Measurements from ENCODE around the gene AHSP. TPM values are rescaled to one million over a fixed set of nuclear protein-coding genes. Genes with fewer than 3 reads are reported as not detected.
"Not testable (repeated sequence)": the region's sequence is repeated elsewhere in the genome, so short reads cannot be mapped to it uniquely, and the experiment has no call there.

Gene AHSP, protein sequence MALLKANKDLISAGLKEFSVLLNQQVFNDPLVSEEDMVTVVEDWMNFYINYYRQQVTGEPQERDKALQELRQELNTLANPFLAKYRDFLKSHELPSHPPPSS
- total RNA-seq = not detected in 2 replicates

DNA sequence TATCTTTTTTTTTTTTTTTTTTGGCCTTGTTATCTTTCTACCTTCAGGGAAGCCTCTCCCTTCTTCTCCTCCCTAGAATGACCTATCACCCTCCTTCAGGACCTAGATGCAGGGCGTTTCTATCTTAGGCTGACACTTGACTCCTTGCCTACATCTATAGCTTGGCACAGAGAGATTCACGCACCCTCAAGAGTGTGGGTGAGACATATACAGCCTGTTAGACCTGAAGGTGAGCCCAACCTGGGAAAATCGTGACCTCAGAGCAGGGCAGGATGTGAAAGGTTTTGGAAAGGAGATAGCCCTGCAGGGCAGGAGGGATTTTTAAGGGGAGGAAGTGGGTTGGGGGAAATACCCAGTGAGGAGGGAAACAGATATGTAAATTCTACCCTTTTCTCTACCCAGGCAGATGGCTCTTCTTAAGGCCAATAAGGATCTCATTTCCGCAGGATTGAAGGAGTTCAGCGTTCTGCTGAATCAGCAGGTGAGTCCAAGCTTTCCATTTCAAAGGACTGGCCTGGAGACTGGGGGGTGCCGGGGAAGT lies at the start of gene AHSP:
Gene AHSP, plus strand, starts transcription at position 167 of the 541 bp plus-strand sequence. Its CDS starts 240 bp downstream, at position 407.
- no peak for DNase-seq (ENCODE audit: low read depth)

DNA sequence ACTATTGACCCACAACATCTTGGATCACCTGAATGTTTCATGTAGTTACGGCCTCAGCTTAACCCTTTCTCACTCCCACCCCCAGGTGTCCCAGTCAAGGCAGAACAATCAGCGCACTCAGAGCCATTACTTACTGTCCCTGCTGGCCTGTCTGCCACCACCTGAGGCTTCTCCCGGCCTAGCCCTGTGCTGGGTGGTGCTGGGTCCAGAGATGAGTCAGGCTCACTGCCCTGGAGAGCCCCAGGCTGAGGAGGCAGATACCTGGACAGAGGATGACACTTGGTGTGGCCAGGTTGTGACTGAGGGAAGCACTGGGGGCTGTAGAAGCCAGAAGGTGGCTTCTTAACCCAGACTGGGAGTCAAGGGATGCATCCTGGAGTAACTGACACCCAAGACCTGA lies 48.7 kb upstream of the AHSP start:
- DNase-seq (ENCODE audit: low read depth) = no peak

DNA sequence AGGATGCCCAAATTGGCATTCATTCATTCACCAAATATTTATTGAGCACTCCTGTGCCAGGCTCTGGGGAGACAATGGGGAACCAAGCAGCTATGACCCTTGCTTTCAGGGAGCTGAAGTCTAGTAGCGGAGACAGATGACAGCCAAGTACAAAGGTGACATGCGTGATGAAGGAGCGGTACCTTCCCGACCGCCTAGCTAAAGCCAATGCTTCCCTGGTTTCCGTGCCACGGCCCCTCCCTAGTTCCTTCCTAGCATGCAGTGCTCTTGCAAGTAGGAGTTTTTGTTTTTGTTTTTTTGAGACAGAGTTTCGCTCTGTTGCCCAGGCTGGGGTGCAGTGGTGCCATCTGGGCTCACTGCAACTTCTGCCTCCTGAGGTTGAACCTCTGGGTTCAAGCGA lies 47.9 kb upstream of the AHSP start:
- DNase-seq (ENCODE audit: low read depth) = no peak

DNA sequence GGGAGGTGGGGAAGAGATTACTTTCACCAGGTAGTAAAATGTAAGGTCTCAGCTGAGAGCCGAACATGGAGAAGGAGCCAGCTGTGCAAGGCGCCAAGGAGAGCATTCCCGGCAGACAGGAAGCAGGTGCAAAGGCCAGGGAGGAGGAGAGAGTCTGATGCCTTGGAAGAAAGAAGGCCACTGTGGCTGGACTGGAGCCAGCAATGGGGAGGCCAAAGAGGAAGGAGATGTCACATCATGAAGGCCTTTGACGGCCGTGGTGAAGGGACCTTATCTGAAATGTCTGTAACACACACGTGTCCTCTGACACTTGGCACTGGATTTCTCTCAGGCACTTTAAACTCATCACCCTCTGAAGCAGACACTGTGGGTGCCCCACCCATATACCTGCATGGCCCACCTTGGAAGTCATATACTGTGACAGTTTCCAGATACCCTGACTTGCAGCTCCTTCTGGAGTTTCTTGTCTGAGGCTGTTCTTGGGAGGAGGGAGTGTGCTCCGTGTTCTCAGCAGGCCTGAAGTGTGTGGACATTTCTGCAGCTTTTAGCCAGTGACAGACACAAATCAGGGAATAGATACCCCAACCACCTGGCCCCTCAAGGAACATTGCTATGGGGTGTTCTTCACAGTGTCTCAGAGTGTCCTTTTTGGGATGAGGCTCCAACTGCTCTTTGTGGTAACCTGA lies 46.7 kb upstream of the AHSP start:
- DNase-seq (ENCODE audit: low read depth) = no peak

DNA sequence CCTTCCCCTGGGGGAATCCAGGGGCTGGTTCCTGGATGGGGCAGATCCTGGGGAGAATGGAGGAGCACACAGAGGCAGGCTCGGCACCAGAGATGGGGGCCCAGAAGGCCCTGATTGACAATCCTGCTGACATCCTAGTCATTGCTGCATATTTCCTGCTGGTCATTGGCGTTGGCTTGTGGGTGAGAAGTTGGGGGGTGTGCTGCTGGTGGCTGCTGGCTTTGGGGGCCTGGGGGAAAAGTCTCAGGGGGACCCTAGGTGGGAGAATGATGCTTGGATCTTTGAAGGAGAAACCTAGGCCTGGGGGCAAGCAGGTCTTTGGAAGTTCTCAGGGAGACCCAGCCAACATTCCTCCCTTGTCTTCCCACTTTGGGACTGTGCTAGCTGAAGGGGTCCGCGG lies 44.6 kb upstream of the AHSP start, which contains the start of gene SLC5A2:
Gene SLC5A2, plus strand, starts transcription at position 43 of the 400 bp plus-strand sequence. Its CDS starts 14 bp downstream, at position 57.
- no peak for DNase-seq (ENCODE audit: low read depth)

DNA sequence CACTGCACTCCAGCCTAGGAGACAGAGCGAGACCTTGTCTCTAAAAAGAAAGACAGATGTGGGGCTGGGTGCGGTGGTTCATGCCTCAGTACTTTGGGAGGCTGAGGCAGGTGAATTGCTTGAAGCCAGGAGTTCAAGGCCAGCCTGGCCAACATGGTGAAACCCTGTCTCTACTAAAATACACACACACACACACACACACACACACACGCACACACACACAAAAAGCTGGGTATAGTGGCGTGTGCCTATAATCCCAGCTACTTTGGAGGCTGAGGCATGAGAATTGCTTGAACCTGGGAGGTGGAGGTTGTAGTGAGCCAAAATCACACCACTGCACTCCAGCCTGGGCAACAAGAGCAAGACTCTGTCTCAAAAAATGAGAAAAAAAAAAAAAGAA lies 43.7 kb upstream of the AHSP start:
- DNase-seq (ENCODE audit: low read depth) = not testable (repeated sequence)

DNA sequence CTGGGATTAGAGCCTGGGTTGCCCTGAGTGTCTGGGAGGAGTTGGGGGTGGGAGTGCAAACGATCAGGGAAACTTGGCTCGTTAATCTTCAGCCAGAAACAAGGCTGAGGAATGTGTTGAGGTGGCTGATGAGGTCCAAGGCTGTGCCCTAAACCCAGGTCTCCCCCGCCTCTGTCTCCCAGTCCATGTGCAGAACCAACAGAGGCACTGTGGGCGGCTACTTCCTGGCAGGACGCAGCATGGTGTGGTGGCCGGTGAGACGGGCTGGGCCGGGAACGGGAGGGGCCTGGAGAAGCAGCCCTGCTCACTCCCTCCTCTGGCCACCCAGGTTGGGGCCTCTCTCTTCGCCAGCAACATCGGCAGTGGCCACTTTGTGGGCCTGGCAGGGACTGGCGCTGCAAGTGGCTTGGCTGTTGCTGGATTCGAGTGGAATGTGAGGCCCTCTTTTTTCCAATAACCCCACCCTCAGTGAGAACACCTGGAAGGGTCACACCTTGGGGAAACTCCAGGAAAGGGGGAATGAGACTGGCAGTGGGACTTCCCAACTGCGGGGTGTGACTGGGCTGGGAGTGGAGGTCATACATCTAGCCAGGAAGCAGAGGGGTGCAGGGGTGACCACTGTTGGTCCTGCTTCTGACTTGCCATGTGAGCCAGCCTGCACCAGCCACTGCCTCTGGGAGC lies 43.1 kb upstream of the AHSP start:
- peak; percentile 91 for DNase-seq (ENCODE audit: low read depth)

DNA sequence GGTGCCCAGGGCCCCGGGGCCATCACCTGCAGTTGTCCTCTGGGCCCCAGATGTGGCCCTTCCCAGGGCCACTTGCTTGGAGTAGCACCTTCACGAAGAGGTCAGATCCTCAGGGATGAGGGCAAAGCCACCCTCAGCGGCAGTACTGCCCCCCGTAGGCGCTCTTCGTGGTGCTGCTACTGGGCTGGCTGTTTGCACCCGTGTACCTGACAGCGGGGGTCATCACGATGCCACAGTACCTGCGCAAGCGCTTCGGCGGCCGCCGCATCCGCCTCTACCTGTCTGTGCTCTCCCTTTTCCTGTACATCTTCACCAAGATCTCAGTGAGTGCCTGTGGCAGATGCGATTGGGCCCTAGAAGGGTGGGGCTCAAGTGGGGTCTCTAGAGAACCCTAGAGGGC lies 42.1 kb upstream of the AHSP start:
- no peak for DNase-seq (ENCODE audit: low read depth)

DNA sequence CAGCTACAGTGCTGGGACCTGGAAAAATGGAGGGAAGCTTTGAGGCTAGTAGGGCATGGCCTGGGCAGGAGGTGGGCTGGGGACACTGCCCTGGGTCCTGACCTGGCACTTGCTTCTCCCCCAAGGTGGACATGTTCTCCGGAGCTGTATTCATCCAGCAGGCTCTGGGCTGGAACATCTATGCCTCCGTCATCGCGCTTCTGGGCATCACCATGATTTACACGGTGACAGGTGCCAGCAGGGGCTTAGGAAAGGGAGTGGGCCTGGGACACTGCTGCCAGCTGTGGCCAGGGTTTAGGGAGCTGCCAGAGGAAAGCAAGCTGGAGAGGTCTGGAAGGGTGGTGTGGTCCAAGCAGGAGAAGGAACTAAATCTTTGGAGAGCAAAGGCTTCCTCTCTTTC lies 41.7 kb upstream of the AHSP start:
- no peak for DNase-seq (ENCODE audit: low read depth)

DNA sequence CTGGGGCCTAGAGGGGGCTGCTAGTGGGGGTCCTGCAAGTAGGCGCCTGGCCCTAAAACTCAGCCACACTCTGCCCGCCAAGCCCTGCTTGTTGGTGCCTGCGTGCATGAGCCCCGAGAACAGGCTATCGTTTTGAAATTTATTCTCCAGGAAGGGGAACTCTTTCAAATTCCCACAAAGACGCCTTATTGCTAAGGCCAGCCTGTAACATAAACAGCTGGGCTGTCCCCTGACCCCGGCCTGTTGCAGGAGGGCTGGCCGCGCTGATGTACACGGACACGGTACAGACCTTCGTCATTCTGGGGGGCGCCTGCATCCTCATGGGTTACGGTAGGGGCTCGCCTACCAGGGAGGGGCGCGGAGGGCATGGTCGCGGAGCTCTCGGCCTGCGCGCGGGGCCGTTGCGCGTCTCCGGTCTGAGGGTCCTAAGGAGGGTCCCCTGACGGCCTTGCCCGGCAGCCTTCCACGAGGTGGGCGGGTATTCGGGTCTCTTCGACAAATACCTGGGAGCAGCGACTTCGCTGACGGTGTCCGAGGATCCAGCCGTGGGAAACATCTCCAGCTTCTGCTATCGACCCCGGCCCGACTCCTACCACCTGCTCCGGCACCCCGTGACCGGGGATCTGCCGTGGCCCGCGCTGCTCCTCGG lies 40.5 kb upstream of the AHSP start:
- no peak for DNase-seq (ENCODE audit: low read depth)

DNA sequence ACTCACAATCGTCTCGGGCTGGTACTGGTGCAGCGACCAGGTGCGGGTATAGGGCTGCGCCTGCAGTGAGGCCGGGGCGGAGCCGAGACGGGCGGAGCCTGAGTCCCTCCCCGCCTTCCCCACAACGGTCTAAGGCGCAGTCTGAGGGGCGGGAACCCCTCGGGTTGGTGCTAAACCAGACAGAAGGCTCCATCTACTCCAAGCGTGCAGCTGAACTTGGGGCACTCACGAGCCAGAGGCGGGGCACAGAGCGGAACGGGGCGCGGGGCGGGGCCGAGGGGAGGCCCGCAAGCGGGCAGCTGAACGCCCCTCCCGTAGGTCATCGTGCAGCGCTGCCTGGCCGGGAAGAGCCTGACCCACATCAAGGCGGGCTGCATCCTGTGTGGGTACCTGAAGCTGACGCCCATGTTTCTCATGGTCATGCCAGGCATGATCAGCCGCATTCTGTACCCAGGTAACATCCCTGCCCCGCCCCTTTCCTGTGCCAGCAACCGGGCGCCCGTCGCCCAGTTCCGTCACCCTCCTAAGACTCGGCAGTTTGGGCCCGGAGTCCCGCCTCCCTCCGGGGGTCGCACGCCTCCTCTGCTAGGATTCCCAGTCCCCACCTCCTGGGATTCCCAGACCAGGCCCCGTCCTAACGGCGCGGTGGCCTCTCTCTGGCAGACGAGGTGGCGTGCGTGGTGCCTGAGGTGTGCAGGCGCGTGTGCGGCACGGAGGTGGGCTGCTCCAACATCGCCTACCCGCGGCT lies 39.8 kb upstream of the AHSP start:
- no peak for DNase-seq (ENCODE audit: low read depth)

DNA sequence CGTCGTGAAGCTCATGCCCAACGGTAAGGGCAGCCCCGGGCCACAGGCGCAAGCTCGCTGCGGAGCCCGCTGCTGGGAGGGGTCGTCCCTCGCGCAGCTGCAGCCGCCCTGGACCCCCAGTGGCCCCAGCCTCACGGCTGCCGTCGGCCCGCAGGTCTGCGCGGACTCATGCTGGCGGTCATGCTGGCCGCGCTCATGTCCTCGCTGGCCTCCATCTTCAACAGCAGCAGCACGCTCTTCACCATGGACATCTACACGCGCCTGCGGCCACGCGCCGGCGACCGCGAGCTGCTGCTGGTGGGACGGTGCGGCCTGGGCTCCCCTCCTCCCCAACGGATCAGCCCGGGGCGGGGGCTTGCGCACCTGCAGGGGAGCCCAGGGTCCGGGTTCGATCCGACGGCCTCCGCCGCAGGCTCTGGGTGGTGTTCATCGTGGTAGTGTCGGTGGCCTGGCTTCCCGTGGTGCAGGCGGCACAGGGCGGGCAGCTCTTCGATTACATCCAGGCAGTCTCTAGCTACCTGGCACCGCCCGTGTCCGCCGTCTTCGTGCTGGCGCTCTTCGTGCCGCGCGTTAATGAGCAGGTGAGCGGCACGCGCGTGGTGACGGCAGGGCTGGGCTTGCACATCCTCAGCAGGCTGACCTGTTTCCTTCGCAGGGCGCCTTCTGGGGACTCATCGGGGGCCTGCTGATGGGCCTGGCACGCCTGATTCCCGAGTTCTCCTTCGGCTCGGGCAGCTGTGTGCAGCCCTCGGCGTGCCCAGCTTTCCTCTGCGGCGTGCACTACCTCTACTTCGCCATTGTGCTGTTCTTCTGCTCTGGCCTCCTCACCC lies 39.0 kb upstream of the AHSP start:
- no peak for DNase-seq (ENCODE audit: low read depth)

DNA sequence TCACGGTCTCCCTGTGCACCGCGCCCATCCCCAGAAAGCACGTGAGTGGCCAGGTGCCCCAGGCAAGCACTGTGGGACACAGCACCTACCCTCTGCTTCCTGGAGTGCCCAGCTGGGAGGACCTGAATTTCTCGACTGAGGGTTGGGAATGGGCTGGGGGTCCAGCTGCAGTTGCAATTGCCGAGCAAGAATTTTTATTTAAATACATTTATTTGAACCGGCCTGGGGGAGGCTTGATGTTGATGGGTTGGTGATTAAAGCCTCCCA lies 38.5 kb upstream of the AHSP start:
- no peak for DNase-seq (ENCODE audit: low read depth)

DNA sequence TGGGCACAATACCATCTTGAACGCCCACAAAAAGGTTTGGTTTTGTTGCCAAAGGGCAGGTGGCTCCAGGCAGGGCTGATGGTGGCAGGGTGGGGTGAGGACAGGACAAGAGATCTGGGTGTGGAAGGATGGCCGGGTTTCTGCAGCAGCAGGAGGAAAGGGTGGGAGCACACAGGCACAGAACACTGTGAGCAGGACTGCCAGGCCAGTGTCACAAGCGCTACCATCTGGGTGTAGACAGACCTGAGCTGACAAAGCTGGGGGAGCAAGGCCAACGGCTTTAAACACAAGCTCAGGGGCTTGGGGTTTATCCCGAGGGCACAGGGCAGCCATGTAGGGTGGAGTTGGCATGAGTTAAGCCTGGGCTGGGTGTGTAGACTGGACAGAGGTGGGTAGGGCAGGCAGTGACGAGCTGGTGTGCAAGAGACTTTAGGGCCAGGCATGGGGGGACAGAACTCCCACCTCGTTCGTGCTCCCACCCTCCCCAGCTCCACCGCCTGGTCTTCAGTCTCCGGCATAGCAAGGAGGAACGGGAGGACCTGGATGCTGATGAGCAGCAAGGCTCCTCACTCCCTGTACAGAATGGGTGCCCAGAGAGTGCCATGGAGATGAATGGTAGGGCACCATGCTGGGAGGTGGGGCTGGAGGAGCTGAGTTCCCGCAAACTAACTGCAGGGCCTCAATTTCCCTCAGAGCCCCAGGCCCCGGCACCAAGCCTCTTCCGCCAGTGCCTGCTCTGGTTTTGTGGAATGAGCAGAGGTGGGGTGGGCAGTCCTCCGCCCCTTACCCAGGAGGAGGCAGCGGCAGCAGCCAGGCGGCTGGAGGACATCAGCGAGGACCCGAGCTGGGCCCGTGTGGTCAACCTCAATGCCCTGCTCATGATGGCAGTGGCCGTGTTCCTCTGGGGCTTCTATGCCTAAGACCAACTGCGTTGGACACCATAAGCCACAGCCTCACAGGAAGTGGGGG lies 37.8 kb upstream of the AHSP start:
- no peak for DNase-seq (ENCODE audit: low read depth)

DNA sequence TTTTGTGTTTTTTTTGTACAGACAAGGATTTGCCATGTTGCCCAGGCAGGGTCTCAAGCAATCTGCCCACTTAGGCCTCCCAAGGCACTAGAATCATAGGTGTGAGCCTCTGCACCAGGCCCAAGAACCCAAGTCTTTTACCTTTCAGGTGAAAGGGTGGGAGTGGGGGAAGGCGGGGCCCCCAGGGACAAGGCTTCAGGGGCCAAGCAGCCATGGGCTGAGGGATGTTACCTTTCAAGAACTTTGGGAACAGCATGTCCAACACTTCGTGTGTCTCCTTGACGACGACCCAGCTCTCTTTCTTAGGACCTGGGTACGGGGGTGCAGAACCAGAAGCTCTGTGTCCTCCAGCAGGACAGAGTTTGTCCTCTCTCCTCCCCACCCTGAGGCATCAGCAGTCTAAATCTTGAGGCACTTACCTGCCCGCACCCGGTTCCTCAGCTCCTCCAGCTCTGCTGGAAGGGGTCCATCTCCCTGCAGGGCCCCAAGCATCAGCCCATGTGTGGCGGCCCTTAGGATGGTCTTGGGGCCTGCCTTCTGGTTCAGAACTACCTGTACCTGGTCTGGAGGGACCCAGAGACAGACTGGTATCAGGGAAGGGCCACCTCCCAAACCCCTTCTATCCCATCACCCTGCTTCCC lies 35.8 kb upstream of the AHSP start:
- DNase-seq (ENCODE audit: low read depth) = no peak

DNA sequence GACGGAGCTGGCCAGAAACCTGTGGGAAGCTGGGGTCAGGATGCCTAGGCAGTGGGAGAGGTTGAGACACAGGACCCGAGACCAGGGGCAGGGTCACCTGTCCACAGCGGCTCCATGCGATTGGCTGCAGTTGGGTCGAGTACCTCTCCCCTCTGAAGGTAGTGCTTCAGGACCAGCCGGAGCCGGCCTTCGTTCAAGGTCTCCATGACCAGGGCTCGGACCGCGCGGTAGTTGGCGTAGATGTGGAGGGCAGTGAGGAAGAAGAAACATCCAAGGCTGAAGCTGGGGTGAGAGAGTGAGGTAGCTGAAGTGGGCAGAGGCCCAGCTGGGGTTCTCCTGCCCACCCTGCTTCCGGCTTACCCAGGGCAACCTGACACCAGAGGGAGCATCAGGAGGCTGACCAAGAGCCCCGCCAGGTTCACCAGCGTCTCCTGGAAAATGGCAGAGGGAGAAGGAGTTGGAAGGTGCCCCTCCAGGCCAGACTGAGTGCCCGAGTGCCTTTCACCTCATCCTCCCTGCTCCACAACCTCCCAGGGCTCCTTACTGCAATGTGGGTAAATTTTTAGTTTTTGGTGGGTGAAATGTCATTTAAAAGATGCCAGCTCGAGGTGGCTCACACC lies 34.1 kb upstream of the AHSP start:
- DNase-seq (ENCODE audit: low read depth) = no peak

DNA sequence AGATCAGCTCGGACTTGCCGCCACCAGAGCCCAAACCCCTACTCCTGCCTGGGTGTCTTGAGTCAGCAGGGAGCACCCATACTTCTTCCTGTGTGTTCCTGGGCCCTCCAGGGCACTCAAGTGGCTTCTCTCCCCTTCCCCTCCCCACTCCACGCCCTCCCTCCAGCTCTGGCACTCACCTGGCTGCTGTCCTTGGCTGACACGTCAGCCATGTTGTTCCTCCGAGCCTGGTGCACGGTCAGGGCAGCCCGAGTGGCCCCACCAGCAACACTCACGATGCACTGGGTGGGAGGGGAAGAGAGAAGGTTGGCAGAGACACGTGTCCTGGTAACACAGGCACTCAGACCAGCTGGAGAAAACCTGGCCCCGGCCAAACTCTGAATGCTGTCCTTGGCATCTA lies 31.0 kb upstream of the AHSP start:
- DNase-seq (ENCODE audit: low read depth) = no peak

DNA sequence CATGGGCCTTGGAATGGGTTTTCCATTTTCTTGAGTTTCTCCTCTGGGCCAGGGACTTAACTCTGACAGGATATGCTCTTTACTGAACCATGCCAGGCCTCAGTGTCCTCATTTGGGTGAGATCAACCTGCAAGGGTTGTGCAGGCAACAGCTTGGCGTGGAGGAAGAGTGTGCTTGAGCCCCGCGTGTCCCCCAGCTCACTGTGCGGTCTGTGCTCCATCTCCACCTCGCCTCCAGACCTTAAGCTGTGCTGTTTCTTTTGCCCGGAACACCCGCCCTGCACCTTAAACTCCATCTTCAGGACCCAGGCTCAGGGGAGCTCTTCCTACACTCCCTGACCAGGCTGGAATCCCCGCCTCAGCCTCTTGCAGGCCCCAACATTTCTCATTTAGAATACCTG lies 29.2 kb upstream of the AHSP start:
- no peak for DNase-seq (ENCODE audit: low read depth)

DNA sequence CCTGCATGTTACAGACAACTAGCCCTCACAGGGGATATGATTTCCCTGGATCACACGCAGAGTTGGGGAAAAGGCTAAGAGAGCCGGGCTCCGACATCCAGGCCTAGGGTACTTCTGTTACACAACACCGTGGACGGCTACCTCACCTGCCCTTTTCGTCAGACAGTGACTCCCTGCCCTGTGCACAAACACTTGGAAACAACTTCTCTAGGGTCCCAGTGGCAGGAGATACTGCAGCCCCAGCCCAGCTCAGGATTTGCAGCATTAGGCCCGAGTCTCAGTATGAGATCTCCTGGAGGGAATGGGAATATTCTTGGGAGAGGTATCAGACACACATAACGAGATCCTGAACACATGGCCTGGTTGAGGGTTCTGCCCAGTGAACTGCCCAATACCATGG lies 27.8 kb upstream of the AHSP start:
- DNase-seq (ENCODE audit: low read depth) = no peak
